Liver (tissue), 9 donors: ENCODE data around the gene TNNT1. TPM values are rescaled to one million over a fixed set of nuclear protein-coding genes. Genes with fewer than 3 reads are reported as not detected.

Experiments used
- DNase-seq: peaks from one replicate; pipeline ENCODE4 v3.0.0-alpha.2; 2017; ENCODE audit warnings: low spot score
- H3K27ac ChIP-seq, 2 donors: one replicate each; pipeline ENCODE4 v1.7.0; 2013; ENCODE audit warnings: inconsistent platforms in 2 of 2, low read length in 2 of 2, control low read depth in 1 of 2, low read depth in 1 of 2, mild to moderate bottlenecking in 1 of 2
- H3K27me3 ChIP-seq, 4 donors: one replicate each; pipeline versions ENCODE4 v1.6.1 to v1.7.0; 2013; ENCODE audit warnings: low read length in 3 of 4, inconsistent platforms in 1 of 4, mild to moderate bottlenecking in 1 of 4, moderate library complexity in 1 of 4; ENCODE audit not compliant: control insufficient read depth in 4 of 4, insufficient read depth in 4 of 4
- H3K36me3 ChIP-seq, 4 donors: one replicate each; pipeline versions ENCODE4 v1.6.1 to v1.7.0; 2013; ENCODE audit warnings: low read length in 3 of 4, mild to moderate bottlenecking in 3 of 4, low read depth in 1 of 4, moderate library complexity in 1 of 4; ENCODE audit not compliant: control insufficient read depth in 4 of 4, insufficient read depth in 3 of 4
- H3K4me1 ChIP-seq, 4 donors: one replicate each; pipeline versions ENCODE4 v1.6.1 to v1.7.0; 2013; ENCODE audit warnings: low read length in 3 of 4, mild to moderate bottlenecking in 3 of 4, moderate library complexity in 1 of 4; ENCODE audit not compliant: control insufficient read depth in 4 of 4, insufficient read depth in 4 of 4
- H3K4me3 ChIP-seq, 3 donors: one replicate each; pipeline versions ENCODE4 v1.6.1 to v1.7.0; 2013; ENCODE audit warnings: low read length in 3 of 3, control low read depth in 1 of 3, low read depth in 1 of 3, mild to moderate bottlenecking in 1 of 3
- H3K9ac ChIP-seq, 2 donors: one replicate each; pipeline ENCODE4 v1.7.0; 2013; ENCODE audit warnings: low read length in 2 of 2, mild to moderate bottlenecking in 2 of 2, moderate library complexity in 2 of 2, control low read depth in 1 of 2, low read depth in 1 of 2
- H3K9me3 ChIP-seq, 4 donors: one replicate each; pipeline versions ENCODE4 v1.6.1 to v1.7.0; 2013; ENCODE audit warnings: low read length in 3 of 4; ENCODE audit not compliant: control insufficient read depth in 4 of 4
- EGR1 ChIP-seq, 2 donors: IDR thresholded peaks; 2 replicates each; pipeline ENCODE4 v1.6.1; 2016 to 2018; ENCODE audit warnings: antibody characterized with exemption in 2 of 2, low read depth in 2 of 2
- FOXA1 ChIP-seq: IDR thresholded peaks from 2 replicates; pipeline ENCODE4 v1.6.1; 2016; ENCODE audit warnings: antibody characterized with exemption
- FOXA2 ChIP-seq: IDR thresholded peaks from 2 replicates; pipeline ENCODE4 v1.6.1; 2016; ENCODE audit warnings: antibody characterized with exemption
- GABPA ChIP-seq, 2 donors: IDR thresholded peaks in 1 of 2; conservative IDR thresholded peaks in 1 of 2; 2 replicates each; pipeline ENCODE4 v1.6.1; 2016; ENCODE audit warnings: antibody characterized with exemption in 2 of 2, mild to moderate bottlenecking in 1 of 2, moderate library complexity in 1 of 2
- HNF4A ChIP-seq, 2 donors: conservative IDR thresholded peaks; 2 replicates each; pipeline ENCODE4 v1.6.1; 2016; ENCODE audit warnings: antibody characterized with exemption in 2 of 2, mild to moderate bottlenecking in 2 of 2
- HNF4G ChIP-seq: IDR thresholded peaks from 2 replicates; pipeline ENCODE4 v1.6.1; 2016; ENCODE audit warnings: antibody characterized with exemption
- JUND ChIP-seq, 2 donors: IDR thresholded peaks; 2 replicates each; pipeline ENCODE4 v1.6.1; 2016; ENCODE audit warnings: antibody characterized with exemption in 2 of 2
- NR2F2 ChIP-seq: IDR thresholded peaks from 2 replicates; pipeline ENCODE4 v1.6.1; 2016; ENCODE audit warnings: antibody characterized with exemption
- RAD21 ChIP-seq, 2 donors: IDR thresholded peaks; 2 replicates each; pipeline ENCODE4 v1.6.1; 2016; ENCODE audit warnings: antibody characterized with exemption in 2 of 2, mild to moderate bottlenecking in 2 of 2
- TAF1 ChIP-seq: conservative IDR thresholded peaks from 2 replicates; pipeline ENCODE4 v1.6.1; 2016; ENCODE audit warnings: antibody characterized with exemption, mild to moderate bottlenecking
- YY1 ChIP-seq: IDR thresholded peaks from 2 replicates; pipeline ENCODE4 v1.6.1; 2016; ENCODE audit warnings: antibody characterized with exemption, mild to moderate bottlenecking
- WGBS: extraction: QIAGEN DNeasy Blood & Tissue Kit; methylation state at CpG from one replicate; pipeline ENCODE4 v1.1.7; 2013; 5-methylcytosine and 5-hydroxymethylcytosine counted together
- polyA plus RNA-seq, 2 donors: library from polyadenylated mRNA; stranded (reverse) in 1 of 2; unstranded in 1 of 2; fragments of 200-250 nt in 1 of 2; fragments of >200 nt in 1 of 2; fragmentation: Nextera tagmentation in 1 of 2; extraction: Ambion mirVana in 1 of 2; gene quantifications; one replicate each; pipeline versions ENCODE4 v1.2.1 to v1.2.3, GENCODE V29; 2013 to 2015
- total RNA-seq, 2 donors: library from RNA; depleted of rRNA; stranded (reverse); fragments of >200 nt; gene quantifications; one replicate each; pipeline ENCODE4 v1.2.3, GENCODE V29; 2014
- TF ChIP-seq, protein P1 (sequence below): IDR thresholded peaks from 2 replicates; pipeline ENCODE4 v1.6.1; 2016; ENCODE audit warnings: antibody characterized with exemption
- TF ChIP-seq, protein P2 (sequence below): fragments of 150-350 bp; IDR thresholded peaks from 2 replicates; pipeline ENCODE4 v1.5.1; 2017; ENCODE audit warnings: improper control_type of control experiment, low read depth, low read length; ENCODE audit not compliant: missing input control
- TF ChIP-seq, protein P3 (sequence below): IDR thresholded peaks from 2 replicates; pipeline ENCODE4 v1.6.1; 2016; ENCODE audit warnings: antibody characterized with exemption, mild to moderate bottlenecking
- TF ChIP-seq, protein P4 (sequence below): IDR thresholded peaks from 2 replicates; pipeline ENCODE4 v1.6.1; 2016; ENCODE audit warnings: antibody characterized with exemption
- TF ChIP-seq, protein P5 (sequence below): IDR thresholded peaks from 2 replicates; pipeline ENCODE4 v1.6.1; 2016; ENCODE audit warnings: antibody characterized with exemption
- donor health status: healthy.
- donor health status: healthy.
- donor health status: healthy.
- donor health status: healthy.
- donor health status: healthy.

Gene TNNT1
- total and polyA plus RNA-seq, 4 donors, result 0.15 to 0.28 TPM; not detected in 2

DNA sequence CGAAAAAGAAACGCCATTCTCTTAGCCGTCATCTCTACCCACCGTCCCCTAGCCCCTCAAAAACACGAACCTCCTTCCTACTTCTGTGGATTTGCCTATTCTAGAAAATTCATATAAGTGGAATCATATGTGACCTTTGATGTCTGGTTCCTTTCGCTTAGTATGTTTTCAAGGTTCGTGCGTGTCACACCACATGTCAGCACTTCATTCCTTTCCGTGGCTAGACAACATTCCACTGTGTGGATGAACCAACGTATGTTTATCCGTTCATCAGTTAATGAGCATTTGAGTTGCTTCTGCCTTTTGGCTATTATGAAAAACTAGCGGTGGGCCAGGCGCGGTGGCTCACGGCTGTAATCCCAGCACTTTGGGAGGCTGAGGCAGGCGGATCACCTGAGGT, 17.6 kb downstream of the TNNT1 start:
- WGBS, result 86% methylated on average over 16 of the region's 16 CpGs
- H3K27me3 ChIP-seq, result peaks cover 0 to 2% (median 0%) of the 10 kb centered on the region in 4 donors
- H3K27ac ChIP-seq, result no peak overlapping the region
- no peak overlapping the region for H3K9ac ChIP-seq
- H3K9me3 ChIP-seq, result no peaks in the 10 kb centered on the region
- no peaks in the 10 kb centered on the region for H3K4me1 ChIP-seq
- no peak for DNase-seq
- H3K36me3 ChIP-seq, result no peaks in the 10 kb centered on the region
- no peak overlapping the region for H3K4me3 ChIP-seq
- TF ChIP-seq, protein P1, sequence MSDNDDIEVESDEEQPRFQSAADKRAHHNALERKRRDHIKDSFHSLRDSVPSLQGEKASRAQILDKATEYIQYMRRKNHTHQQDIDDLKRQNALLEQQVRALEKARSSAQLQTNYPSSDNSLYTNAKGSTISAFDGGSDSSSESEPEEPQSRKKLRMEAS, result no peak
- TF ChIP-seq RAD21 (IDR thresholded peaks at IDR 0.05), result no peak
- TF ChIP-seq, protein P2, sequence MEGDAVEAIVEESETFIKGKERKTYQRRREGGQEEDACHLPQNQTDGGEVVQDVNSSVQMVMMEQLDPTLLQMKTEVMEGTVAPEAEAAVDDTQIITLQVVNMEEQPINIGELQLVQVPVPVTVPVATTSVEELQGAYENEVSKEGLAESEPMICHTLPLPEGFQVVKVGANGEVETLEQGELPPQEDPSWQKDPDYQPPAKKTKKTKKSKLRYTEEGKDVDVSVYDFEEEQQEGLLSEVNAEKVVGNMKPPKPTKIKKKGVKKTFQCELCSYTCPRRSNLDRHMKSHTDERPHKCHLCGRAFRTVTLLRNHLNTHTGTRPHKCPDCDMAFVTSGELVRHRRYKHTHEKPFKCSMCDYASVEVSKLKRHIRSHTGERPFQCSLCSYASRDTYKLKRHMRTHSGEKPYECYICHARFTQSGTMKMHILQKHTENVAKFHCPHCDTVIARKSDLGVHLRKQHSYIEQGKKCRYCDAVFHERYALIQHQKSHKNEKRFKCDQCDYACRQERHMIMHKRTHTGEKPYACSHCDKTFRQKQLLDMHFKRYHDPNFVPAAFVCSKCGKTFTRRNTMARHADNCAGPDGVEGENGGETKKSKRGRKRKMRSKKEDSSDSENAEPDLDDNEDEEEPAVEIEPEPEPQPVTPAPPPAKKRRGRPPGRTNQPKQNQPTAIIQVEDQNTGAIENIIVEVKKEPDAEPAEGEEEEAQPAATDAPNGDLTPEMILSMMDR, result no peak
- TF ChIP-seq HNF4A (conservative IDR thresholded peaks at IDR 0.05), result no peak
- TF ChIP-seq, protein P3, sequence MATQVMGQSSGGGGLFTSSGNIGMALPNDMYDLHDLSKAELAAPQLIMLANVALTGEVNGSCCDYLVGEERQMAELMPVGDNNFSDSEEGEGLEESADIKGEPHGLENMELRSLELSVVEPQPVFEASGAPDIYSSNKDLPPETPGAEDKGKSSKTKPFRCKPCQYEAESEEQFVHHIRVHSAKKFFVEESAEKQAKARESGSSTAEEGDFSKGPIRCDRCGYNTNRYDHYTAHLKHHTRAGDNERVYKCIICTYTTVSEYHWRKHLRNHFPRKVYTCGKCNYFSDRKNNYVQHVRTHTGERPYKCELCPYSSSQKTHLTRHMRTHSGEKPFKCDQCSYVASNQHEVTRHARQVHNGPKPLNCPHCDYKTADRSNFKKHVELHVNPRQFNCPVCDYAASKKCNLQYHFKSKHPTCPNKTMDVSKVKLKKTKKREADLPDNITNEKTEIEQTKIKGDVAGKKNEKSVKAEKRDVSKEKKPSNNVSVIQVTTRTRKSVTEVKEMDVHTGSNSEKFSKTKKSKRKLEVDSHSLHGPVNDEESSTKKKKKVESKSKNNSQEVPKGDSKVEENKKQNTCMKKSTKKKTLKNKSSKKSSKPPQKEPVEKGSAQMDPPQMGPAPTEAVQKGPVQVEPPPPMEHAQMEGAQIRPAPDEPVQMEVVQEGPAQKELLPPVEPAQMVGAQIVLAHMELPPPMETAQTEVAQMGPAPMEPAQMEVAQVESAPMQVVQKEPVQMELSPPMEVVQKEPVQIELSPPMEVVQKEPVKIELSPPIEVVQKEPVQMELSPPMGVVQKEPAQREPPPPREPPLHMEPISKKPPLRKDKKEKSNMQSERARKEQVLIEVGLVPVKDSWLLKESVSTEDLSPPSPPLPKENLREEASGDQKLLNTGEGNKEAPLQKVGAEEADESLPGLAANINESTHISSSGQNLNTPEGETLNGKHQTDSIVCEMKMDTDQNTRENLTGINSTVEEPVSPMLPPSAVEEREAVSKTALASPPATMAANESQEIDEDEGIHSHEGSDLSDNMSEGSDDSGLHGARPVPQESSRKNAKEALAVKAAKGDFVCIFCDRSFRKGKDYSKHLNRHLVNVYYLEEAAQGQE, result no peak
- TF ChIP-seq JUND (IDR thresholded peaks at IDR 0.05), result no peak
- TF ChIP-seq, protein P4, sequence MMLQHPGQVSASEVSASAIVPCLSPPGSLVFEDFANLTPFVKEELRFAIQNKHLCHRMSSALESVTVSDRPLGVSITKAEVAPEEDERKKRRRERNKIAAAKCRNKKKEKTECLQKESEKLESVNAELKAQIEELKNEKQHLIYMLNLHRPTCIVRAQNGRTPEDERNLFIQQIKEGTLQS, result no peak
- no peak for TF ChIP-seq EGR1 (IDR thresholded peaks at IDR 0.05; ENCODE audit: low read depth in 2 of 2)
- TF ChIP-seq, protein P5, sequence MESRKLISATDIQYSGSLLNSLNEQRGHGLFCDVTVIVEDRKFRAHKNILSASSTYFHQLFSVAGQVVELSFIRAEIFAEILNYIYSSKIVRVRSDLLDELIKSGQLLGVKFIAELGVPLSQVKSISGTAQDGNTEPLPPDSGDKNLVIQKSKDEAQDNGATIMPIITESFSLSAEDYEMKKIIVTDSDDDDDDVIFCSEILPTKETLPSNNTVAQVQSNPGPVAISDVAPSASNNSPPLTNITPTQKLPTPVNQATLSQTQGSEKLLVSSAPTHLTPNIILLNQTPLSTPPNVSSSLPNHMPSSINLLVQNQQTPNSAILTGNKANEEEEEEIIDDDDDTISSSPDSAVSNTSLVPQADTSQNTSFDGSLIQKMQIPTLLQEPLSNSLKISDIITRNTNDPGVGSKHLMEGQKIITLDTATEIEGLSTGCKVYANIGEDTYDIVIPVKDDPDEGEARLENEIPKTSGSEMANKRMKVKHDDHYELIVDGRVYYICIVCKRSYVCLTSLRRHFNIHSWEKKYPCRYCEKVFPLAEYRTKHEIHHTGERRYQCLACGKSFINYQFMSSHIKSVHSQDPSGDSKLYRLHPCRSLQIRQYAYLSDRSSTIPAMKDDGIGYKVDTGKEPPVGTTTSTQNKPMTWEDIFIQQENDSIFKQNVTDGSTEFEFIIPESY, result no peak
- no peak for TF ChIP-seq NR2F2
- no peak for TF ChIP-seq YY1
- TF ChIP-seq GABPA (IDR thresholded peaks at IDR 0.05 in 1 of 2, conservative IDR thresholded peaks at IDR 0.05 in 1 of 2), result no peak
- TF ChIP-seq TAF1, result no peak
- no peak for TF ChIP-seq FOXA1

DNA sequence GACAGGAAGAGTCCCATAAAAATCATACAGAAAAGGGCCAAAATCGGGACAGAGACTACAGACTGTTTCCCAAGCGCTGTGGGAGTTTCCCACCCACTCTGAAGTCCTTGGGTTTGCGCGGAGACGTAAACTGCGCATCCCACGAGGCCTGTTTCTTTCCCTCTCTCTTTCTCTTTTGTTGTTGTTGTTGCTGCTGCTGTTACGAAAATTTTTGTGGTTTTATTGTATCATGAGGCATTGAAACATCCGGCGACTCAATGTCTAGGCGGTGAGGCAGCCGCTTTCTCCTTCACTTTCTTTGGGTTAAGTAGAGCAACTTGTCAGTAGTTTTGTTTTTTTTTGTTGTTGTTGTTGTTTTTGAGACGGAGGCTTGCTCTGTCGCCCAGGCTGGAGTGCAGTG, 30.0 kb downstream of the TNNT1 start:
- DNase-seq, result no peak
- 83% methylated on average over 14 of the region's 14 CpGs for WGBS
- no peak overlapping the region for H3K4me3 ChIP-seq
- H3K27me3 ChIP-seq, result no peaks in the 10 kb centered on the region
- H3K4me1 ChIP-seq, result peaks cover 6 to 33% (median 22%) of the 10 kb centered on the region in 4 donors
- no peak overlapping the region for H3K9ac ChIP-seq
- H3K27ac ChIP-seq, result no peak overlapping the region
- no peaks in the 10 kb centered on the region for H3K36me3 ChIP-seq
- no peaks in the 10 kb centered on the region for H3K9me3 ChIP-seq
- TF ChIP-seq GABPA (IDR thresholded peaks at IDR 0.05 in 1 of 2, conservative IDR thresholded peaks at IDR 0.05 in 1 of 2) (no peak), HNF4G (no peak), RAD21 (IDR thresholded peaks at IDR 0.05) (no peak), TAF1 (no peak), NR2F2 (no peak), HNF4A (conservative IDR thresholded peaks at IDR 0.05) (no peak), YY1 (no peak), EGR1 (IDR thresholded peaks at IDR 0.05; ENCODE audit: low read depth in 2 of 2) (no peak), FOXA1 (no peak), FOXA2 (no peak), JUND (IDR thresholded peaks at IDR 0.05) (no peak)
- TF ChIP-seq, protein P4, result no peak
- TF ChIP-seq, protein P3, result no peak
- TF ChIP-seq, protein P5, result no peak
- TF ChIP-seq, protein P1, result no peak
